Measurements from ENCODE around the gene HPGD.

The HPGD gene

GRCh38 chr4:174451718-174452296 lies 70.5 kb downstream of the HPGD start:
- Histone ChIP-seq H3K27me3 (ENCODE audit: control insufficient read depth, insufficient read depth, low read length, poor library complexity, severe bottlenecking) (no peaks in the 10 kb centered on the region), H3K9me3 (ENCODE audit: control insufficient read depth, low read length) (no peaks in the 10 kb centered on the region), H3K4me3 (ENCODE audit: insufficient read depth, low read depth, low read length) (no peak overlapping the region), H3K27ac (ENCODE audit: insufficient read depth, low read depth, low read length, poor library complexity, severe bottlenecking) (no peak overlapping the region), H3K36me3 (ENCODE audit: control insufficient read depth, insufficient read depth, low read length) (no peaks in the 10 kb centered on the region), H3K4me1 (ENCODE audit: control insufficient read depth, insufficient read depth, low read length) (no peaks in the 10 kb centered on the region)
- WGBS, 2 experiments: 60 to 65% methylated on average over 2 of the region's 2 CpGs

- 93 to 94% methylated on average over 3 of the region's 3 CpGs for WGBS, 2 experiments
- no peak overlapping the region for H3K4me3 ChIP-seq (ENCODE audit: insufficient read depth, low read depth, low read length)
- H3K4me1 ChIP-seq (ENCODE audit: control insufficient read depth, insufficient read depth, low read length): no peaks in the 10 kb centered on the region
- H3K9me3 ChIP-seq (ENCODE audit: control insufficient read depth, low read length): no peaks in the 10 kb centered on the region
- no peak overlapping the region for H3K27ac ChIP-seq (ENCODE audit: insufficient read depth, low read depth, low read length, poor library complexity, severe bottlenecking)
- no peaks in the 10 kb centered on the region for H3K36me3 ChIP-seq (ENCODE audit: control insufficient read depth, insufficient read depth, low read length)
- H3K27me3 ChIP-seq (ENCODE audit: control insufficient read depth, insufficient read depth, low read length, poor library complexity, severe bottlenecking): no peaks in the 10 kb centered on the region
These were observed 71.5 kb downstream of the HPGD start for GRCh38 chr4:174450786-174451125.

GRCh38 chr4:174449944-174450785 lies 72.1 kb downstream of the HPGD start:
- Histone ChIP-seq H3K27ac (ENCODE audit: insufficient read depth, low read depth, low read length, poor library complexity, severe bottlenecking) (no peak overlapping the region), H3K9me3 (ENCODE audit: control insufficient read depth, low read length) (no peaks in the 10 kb centered on the region), H3K27me3 (ENCODE audit: control insufficient read depth, insufficient read depth, low read length, poor library complexity, severe bottlenecking) (no peaks in the 10 kb centered on the region), H3K36me3 (ENCODE audit: control insufficient read depth, insufficient read depth, low read length) (no peaks in the 10 kb centered on the region), H3K4me3 (ENCODE audit: insufficient read depth, low read depth, low read length) (no peak overlapping the region), H3K4me1 (ENCODE audit: control insufficient read depth, insufficient read depth, low read length) (no peaks in the 10 kb centered on the region)
- 93 to 97% methylated on average over 4 to 5 of the region's 5 CpGs for WGBS, 2 experiments

GRCh38 chr4:174449152-174449551 lies 73.1 kb downstream of the HPGD start:
- H3K9me3 ChIP-seq (ENCODE audit: control insufficient read depth, low read length): no peaks in the 10 kb centered on the region
- H3K4me3 ChIP-seq (ENCODE audit: insufficient read depth, low read depth, low read length): no peak overlapping the region
- H3K27ac ChIP-seq (ENCODE audit: insufficient read depth, low read depth, low read length, poor library complexity, severe bottlenecking): no peak overlapping the region
- H3K4me1 ChIP-seq (ENCODE audit: control insufficient read depth, insufficient read depth, low read length): no peaks in the 10 kb centered on the region
- H3K36me3 ChIP-seq (ENCODE audit: control insufficient read depth, insufficient read depth, low read length): no peaks in the 10 kb centered on the region
- 100% methylated on average over 1 of the region's 1 CpG for WGBS, 2 experiments
- no peaks in the 10 kb centered on the region for H3K27me3 ChIP-seq (ENCODE audit: control insufficient read depth, insufficient read depth, low read length, poor library complexity, severe bottlenecking)

GRCh38 chr4:174444390-174444789 lies 77.9 kb downstream of the HPGD start:
- Histone ChIP-seq H3K4me3 (ENCODE audit: insufficient read depth, low read depth, low read length) (no peak overlapping the region), H3K27ac (ENCODE audit: insufficient read depth, low read depth, low read length, poor library complexity, severe bottlenecking) (no peak overlapping the region), H3K36me3 (ENCODE audit: control insufficient read depth, insufficient read depth, low read length) (no peaks in the 10 kb centered on the region), H3K4me1 (ENCODE audit: control insufficient read depth, insufficient read depth, low read length) (no peaks in the 10 kb centered on the region), H3K9me3 (ENCODE audit: control insufficient read depth, low read length) (no peaks in the 10 kb centered on the region), H3K27me3 (ENCODE audit: control insufficient read depth, insufficient read depth, low read length, poor library complexity, severe bottlenecking) (no peaks in the 10 kb centered on the region)
- 96 to 100% methylated on average over 1 of the region's 1 CpG for WGBS, 2 experiments
